Measurements from ENCODE around the gene RPS15.

Gene RPS15

GRCh38 chr19:1487576-1488281 lies 49.5 kb downstream of the RPS15 start:
- DNase-seq (ENCODE audit: low read depth): no peak

GRCh38 chr19:1488282-1488601 lies 50.0 kb downstream of the RPS15 start:
- no peak for DNase-seq (ENCODE audit: low read depth)

- DNase-seq (ENCODE audit: low read depth): no peak
Observed at GRCh38 chr19:1489463-1490310, 51.5 kb downstream of the RPS15 start.

All from HS-5 (cell line).